COLO668 (cell line): ENCODE measurements around the gene ALX3.
A peak's percentile ranks its signal among the peaks of the same experiment; 100 is the strongest.

Source experiments
- DNase-seq: peaks from one replicate; lab custom pipeline; 2025; ENCODE audit not compliant: unreplicated experiment; lab: John Stamatoyannopoulos, UW

Gene ALX3

DNA sequence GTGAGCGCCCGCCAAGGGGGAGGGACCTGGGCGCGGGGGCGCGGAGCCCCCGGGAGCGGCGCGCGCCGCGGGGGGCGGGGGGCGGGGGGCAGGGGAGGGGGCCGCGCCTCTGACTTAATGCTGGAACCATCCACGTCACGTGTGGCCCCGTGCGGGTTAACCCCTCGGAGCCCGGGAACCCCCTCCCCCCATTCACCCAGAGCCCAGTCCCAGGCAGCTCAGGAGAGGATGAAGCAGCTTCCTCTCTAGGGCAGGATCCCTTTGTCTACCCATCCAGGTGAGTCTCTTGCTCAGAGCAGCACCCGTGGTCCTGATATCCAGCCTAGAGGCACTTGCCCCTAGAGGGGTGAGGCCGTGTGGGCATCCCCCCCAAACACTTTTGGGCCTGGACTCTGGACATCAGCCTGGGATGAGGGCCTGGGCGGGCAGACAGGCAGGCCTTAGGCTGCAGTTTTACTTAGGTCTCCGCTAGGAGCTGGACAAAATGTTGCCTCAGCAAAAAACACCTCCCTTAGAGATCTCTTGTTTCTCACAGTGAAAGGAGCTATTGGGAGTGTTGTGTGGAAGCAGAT is at the start of gene ALX3:
Gene ALX3, minus strand, starts transcription at position 2 of the 572 bp plus-strand sequence. CDS start 60 bp downstream, outside the sequence.
- no peak for DNase-seq

GRCh38 chr1:110119843-110120242 is 49.4 kb upstream of the ALX3 start:
- DNase-seq = peak; percentile 92

DNA sequence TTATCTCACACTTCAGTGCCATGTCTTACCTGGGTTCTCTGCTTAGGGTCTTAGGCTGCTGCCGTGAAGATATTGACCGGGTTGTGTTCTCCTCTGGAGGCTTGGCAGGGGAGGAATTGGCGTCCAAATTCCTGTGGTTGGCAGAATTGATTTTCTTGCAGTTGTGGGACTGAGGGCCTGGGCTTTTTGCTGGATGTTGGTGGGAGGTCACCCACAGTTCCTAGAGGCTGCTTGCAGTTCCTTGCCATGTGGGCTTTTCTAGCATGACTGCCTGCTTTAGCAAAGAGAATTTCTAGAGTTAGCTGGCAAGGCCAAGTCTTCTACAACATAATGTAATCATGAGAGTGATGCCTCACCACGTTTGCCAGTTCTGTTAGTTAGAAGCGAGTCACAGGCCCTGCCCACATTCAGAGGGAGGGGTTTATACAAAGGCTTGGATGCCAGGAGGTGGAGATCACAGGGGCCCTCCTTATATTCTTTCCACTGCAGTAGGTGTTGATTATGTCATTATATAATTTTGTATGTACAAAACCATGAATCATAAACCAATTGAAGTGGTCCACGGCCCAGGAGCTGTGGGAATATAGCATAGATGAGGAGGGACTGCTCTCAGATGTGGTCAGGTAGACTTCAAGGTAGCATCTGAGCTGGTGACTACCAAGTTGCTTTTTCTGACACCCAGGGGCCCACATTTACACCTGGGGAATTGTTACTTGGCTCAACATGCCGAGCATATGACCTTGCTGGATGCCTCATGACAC is 48.3 kb upstream of the ALX3 start:
- no peak for DNase-seq

GRCh38 chr1:110114784-110115183 is 44.3 kb upstream of the ALX3 start:
- no peak for DNase-seq

DNA sequence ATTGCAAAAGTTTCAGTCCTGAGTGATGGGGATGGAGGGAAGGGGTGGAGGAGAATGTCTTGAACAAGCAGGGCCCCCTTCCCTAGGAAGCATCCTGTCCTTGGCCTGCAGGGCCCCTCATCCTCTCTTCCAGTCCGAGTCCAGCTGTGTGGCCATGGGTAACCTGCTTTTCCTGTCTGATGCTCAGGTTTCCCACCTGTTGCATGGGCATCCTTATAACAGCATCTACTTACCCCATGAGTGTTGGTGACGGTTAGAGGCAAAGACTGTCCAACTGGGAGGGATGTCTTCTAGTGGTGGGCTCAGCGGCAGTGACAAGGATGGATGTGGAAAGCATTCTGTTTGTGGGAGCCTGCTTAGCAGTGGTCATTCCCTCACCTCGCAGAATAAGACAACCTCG is 43.7 kb upstream of the ALX3 start:
- no peak for DNase-seq

GRCh38 chr1:110113551-110113950 is 43.1 kb upstream of the ALX3 start:
- no peak for DNase-seq

DNA sequence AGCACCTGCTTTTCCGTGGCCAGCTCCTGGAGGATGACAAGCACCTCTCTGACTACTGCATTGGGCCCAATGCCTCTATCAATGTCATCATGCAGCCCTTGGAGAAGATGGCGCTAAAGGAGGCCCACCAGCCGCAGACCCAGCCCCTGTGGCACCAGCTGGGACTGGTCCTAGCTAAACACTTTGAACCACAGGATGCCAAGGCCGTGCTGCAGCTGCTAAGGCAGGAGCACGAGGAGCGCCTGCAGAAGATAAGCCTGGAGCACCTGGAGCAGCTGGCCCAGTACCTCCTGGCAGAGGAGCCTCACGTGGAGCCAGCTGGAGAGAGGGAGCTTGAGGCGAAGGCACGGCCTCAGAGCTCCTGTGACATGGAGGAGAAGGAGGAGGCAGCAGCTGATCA is 42.2 kb upstream of the ALX3 start:
- DNase-seq = peak; percentile 78

DNA sequence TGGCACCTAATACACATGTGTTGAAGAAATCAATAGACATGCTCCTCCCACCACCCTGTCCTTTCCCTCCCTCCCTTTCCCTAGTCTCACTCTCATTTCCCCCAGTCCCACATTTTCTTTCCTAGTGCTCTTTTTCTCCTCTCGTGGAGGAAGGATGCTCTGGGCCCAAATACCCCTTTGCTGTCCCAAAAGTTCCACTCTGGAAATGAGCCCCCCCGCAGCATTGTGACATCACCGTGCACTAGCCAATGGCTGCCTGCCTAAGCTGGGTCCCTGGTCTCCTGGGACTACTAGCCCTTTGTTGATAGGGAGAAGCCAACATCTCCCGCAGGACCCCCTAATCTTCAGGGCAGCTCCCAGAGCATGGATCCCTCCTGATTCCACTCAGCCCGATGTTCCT is 41.7 kb upstream of the ALX3 start, which contains the start of gene UBL4B:
Gene UBL4B, plus strand, starts transcription at position 301 of the 400 bp plus-strand sequence. Its CDS starts 92 bp downstream, at position 393.
- no peak for DNase-seq

GRCh38 chr1:110111081-110111480 is 40.6 kb upstream of the ALX3 start:
- DNase-seq = no peak

DNA sequence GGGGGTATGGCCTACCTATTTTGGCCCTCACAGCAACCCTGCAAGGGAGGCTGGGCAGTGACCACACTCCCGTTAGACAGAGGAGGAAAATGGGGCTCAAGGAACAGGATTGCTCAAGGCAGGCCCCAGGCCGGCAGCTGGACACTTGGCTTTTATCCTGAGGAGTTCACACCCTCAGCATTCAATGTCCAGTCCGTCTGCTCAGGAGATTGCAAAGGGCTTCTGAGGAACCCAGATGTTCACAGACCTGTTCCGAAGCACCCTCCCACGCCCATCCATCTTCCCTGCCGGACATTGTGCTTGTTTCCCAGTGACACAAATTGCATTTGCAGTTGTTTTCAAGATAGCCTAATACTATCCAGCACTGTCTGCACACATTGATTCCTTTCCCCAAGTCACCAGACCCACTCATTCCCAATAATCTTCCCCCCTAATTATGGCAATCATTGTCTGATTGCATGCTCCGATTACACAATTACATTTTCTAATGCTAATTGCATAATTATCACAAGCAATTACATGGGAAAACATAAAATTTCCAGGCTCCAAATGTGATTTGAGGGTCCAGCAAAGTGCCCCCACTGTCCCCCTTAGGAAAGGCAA is 37.5 kb upstream of the ALX3 start:
- no peak for DNase-seq

GRCh38 chr1:110106013-110106941 is 35.8 kb upstream of the ALX3 start:
- peak; percentile 65 for DNase-seq

DNA sequence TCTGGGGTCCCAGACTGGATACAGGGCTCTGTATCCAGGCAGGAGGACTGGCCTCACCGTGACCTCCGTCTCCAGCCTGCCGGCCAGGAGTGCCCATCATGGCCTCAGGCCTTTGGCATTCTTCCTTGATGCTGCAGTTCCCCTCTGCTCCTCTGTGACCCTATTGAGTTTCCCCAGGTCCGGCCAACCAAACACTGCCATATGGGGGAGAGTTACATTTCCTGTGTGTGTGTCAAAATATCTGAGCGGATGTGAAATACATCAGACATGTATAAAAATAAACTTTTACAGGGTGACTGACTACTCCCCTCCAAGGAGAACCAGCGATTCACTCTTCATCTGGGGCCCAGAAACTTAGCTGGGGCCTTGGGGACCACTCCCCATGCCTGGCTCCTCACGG is 31.6 kb upstream of the ALX3 start:
- no peak for DNase-seq

- no peak for DNase-seq
Measured at GRCh38 chr1:110100335-110100734, 29.9 kb upstream of the ALX3 start.

DNA sequence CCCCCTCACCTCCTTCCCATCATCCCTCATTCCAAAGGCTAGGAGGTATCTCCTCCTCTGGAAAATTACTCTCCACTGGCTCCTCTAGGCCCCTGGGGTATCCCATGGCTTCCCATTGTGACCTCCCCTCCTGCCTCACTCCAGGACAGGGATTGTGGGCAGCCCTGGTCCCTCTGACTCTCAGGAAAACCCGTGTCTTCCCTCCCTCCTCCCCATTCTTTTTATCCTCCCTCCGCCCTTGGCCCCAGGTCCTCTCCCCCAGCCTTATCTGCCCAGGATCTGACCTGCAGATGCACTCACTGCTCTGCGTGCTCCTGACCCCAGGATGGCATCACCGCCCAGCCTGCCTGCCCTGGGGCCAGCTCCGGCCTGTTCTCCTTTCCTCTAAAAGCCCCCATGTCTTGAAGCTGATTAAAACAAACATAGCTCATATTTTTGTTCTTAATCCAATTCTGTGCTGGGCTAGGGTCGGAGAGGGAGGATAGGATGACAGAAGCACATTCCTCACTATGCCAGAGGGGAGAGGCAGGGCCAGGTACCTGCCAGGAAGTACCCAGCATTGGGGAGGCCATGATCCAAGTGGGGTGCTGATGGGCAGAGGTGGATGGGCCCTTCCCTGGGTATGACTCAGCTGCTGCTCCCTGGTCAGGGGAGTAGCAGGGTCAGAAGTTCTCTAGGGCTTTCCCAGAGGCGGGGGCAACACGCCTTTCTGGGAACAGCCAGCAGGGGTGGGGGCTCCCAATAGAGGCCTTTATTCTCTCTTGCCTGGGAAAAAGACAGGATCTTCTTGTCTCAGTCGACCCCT is 28.0 kb upstream of the ALX3 start:
- DNase-seq = no peak

- DNase-seq = no peak
Measured at GRCh38 chr1:110097507-110098221, 27.2 kb upstream of the ALX3 start.

DNA sequence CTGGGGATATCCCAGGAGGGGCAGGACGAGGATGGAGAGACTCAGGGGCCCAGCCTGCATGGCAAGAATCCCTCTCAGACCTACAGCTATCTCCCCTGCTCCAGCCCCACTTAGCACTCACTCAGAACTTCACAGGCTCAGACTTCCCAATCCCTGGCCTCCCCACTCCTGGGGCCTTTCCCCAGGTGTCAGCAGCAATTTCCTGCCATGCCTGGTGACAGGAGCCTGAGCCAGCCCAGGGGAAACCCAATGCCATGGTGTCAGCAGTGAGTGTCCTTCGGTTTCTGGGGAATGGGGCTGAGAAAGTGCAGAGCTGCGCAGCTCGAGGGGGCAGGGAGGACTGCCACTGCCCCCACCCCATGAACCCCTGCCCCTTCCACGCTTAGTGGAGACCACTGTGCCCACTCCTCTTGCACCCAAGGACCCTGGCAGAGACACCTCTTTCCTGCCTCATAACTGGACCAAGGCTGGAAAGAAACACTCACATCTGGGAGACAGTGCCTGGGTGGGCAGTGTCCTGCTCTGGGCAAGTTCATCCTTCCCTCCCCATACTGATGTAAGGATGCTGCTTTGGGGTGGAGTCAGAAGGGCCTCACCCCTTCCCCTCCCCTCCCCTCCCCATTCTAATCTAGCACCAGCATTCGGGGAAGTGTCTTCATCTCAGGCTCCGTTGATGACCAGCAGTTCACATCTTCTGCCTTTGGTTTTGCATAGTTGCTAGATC is 24.6 kb upstream of the ALX3 start:
- no peak for DNase-seq

GRCh38 chr1:110092991-110093390 is 22.5 kb upstream of the ALX3 start:
- no peak for DNase-seq

DNA sequence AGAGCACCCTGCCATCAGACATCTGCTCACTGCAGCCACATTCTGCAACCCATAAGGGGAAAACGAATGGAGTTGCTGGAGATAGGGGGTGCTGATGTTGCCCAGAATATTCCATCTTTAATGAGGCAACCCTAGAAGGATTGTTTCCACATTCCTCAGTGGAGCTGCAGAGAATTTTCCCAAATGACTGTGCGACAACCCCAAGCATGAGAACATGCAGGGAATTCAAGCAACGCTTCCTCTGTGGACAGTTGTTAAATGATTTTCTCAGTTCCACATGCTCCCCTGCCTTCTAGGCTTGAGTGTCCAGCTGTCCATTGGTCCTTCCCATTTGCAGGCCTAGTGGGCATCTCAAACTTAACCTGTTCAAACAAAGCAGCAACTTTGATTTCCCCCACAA is 21.3 kb upstream of the ALX3 start:
- DNase-seq = no peak

DNA sequence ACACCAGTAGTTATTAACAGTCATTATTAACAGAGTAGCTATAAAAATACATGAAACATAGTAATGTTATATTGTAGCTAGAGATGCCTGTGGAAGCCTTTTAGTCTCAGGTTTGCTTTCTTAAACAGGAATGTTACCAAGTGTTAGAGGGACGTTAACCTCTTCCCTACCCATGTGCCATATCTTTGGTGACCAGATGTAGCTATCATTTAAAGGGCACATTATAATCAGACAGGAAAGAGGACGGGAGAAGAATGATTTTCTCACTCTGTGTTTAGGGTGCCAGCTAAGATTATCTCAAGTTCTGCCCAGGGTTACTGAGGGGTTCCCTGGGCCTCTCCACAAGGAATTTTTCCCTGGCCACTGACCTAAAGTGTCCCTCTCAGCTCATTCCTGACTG is 20.9 kb upstream of the ALX3 start:
- DNase-seq = no peak
